ENCODE measurements around the gene THADA.

The THADA gene

GRCh38 chr2:43424262-43425207 lies 171.3 kb downstream of the THADA start:
- no peak for TF ChIP-seq CTCF (conservative IDR thresholded peaks at IDR 0.05; ENCODE audit: low read depth, low read length)
- Histone ChIP-seq H3K79me2 (ENCODE audit: insufficient read depth, low read depth) (no peaks in the 10 kb centered on the region), H3K9ac (peak overlapping the region; percentile 7; the same call in 1 of the 2 replicates), H3K4me2 (peak overlapping the region; percentile 64), H3K36me3 (ENCODE audit: insufficient read depth) (no peaks in the 10 kb centered on the region), H3K27me3 (ENCODE audit: insufficient read depth, low read depth) (no peaks in the 10 kb centered on the region), H4K20me1 (ENCODE audit: insufficient read depth) (no peaks in the 10 kb centered on the region), H3K4me3 (IDR thresholded peaks at IDR 0.05; ENCODE audit: insufficient read depth, low read depth, low read length) (peak overlapping the region; percentile 75), H3K4me1 (ENCODE audit: low read depth, poor library complexity, severe bottlenecking) (peaks cover 100% of the 10 kb centered on the region), H3K27ac (peak overlapping the region; percentile 76), H2AFZ (ENCODE audit: low read depth) (no peak overlapping the region)

GRCh38 chr2:43423941-43424261 lies 171.9 kb downstream of the THADA start:
- Histone ChIP-seq H3K27ac (peak overlapping the region; percentile 76), H3K79me2 (ENCODE audit: insufficient read depth, low read depth) (no peaks in the 10 kb centered on the region), H3K36me3 (ENCODE audit: insufficient read depth) (no peaks in the 10 kb centered on the region), H4K20me1 (ENCODE audit: insufficient read depth) (no peaks in the 10 kb centered on the region), H3K4me3 (IDR thresholded peaks at IDR 0.05; ENCODE audit: insufficient read depth, low read depth, low read length) (peak overlapping the region; percentile 75), H2AFZ (ENCODE audit: low read depth) (no peak overlapping the region), H3K27me3 (ENCODE audit: insufficient read depth, low read depth) (no peaks in the 10 kb centered on the region), H3K9ac (peak overlapping the region; percentile 7; the same call in 1 of the 2 replicates), H3K4me2 (peak overlapping the region; percentile 64), H3K4me1 (ENCODE audit: low read depth, poor library complexity, severe bottlenecking) (peaks cover 100% of the 10 kb centered on the region)
- TF ChIP-seq CTCF (conservative IDR thresholded peaks at IDR 0.05; ENCODE audit: low read depth, low read length): no peak

- Histone ChIP-seq H3K4me1 (ENCODE audit: low read depth, poor library complexity, severe bottlenecking) (peaks cover 88% of the 10 kb centered on the region), H3K27ac (peak overlapping the region; percentile 2; the same call in 1 of the 2 replicates), H2AFZ (ENCODE audit: low read depth) (no peak overlapping the region), H3K4me3 (IDR thresholded peaks at IDR 0.05; ENCODE audit: insufficient read depth, low read depth, low read length) (no peak overlapping the region), H3K9ac (no peak overlapping the region), H3K4me2 (peak overlapping the region; percentile 64), H4K20me1 (ENCODE audit: insufficient read depth) (no peaks in the 10 kb centered on the region), H3K79me2 (ENCODE audit: insufficient read depth, low read depth) (no peaks in the 10 kb centered on the region), H3K27me3 (ENCODE audit: insufficient read depth, low read depth) (no peaks in the 10 kb centered on the region), H3K36me3 (ENCODE audit: insufficient read depth) (no peaks in the 10 kb centered on the region)
- TF ChIP-seq CTCF (conservative IDR thresholded peaks at IDR 0.05; ENCODE audit: low read depth, low read length): no peak
These were observed 174.6 kb downstream of the THADA start for GRCh38 chr2:43421194-43421593.

- H2AFZ ChIP-seq (ENCODE audit: low read depth): no peak overlapping the region
- no peaks in the 10 kb centered on the region for H3K79me2 ChIP-seq (ENCODE audit: insufficient read depth, low read depth)
- H3K4me2 ChIP-seq: peak overlapping the region; percentile 64
- H3K4me3 ChIP-seq (IDR thresholded peaks at IDR 0.05; ENCODE audit: insufficient read depth, low read depth, low read length): no peak overlapping the region
- H3K27me3 ChIP-seq (ENCODE audit: insufficient read depth, low read depth): no peaks in the 10 kb centered on the region
- H4K20me1 ChIP-seq (ENCODE audit: insufficient read depth): no peaks in the 10 kb centered on the region
- TF ChIP-seq CTCF (conservative IDR thresholded peaks at IDR 0.05; ENCODE audit: low read depth, low read length): no peak
- no peak overlapping the region for H3K9ac ChIP-seq
- peak overlapping the region; percentile 2; the same call in 1 of the 2 replicates for H3K27ac ChIP-seq
- H3K4me1 ChIP-seq (ENCODE audit: low read depth, poor library complexity, severe bottlenecking): peaks cover 85% of the 10 kb centered on the region
- H3K36me3 ChIP-seq (ENCODE audit: insufficient read depth): no peaks in the 10 kb centered on the region
These were observed 175.4 kb downstream of the THADA start for GRCh38 chr2:43420389-43420801.

Data from KMS-11 (cell line).